GM19397 (cell line): ENCODE data around the gene ST6GAL2.

Experiments
- ATAC-seq: cut with Tn5 transposase; IDR thresholded peaks from one replicate; pipeline ENCODE4 v1.9.1; 2021; ENCODE audit warnings: mild to moderate bottlenecking, moderate library complexity; ENCODE audit not compliant: unreplicated experiment

The ST6GAL2 gene, protein sequence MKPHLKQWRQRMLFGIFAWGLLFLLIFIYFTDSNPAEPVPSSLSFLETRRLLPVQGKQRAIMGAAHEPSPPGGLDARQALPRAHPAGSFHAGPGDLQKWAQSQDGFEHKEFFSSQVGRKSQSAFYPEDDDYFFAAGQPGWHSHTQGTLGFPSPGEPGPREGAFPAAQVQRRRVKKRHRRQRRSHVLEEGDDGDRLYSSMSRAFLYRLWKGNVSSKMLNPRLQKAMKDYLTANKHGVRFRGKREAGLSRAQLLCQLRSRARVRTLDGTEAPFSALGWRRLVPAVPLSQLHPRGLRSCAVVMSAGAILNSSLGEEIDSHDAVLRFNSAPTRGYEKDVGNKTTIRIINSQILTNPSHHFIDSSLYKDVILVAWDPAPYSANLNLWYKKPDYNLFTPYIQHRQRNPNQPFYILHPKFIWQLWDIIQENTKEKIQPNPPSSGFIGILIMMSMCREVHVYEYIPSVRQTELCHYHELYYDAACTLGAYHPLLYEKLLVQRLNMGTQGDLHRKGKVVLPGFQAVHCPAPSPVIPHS

DNA sequence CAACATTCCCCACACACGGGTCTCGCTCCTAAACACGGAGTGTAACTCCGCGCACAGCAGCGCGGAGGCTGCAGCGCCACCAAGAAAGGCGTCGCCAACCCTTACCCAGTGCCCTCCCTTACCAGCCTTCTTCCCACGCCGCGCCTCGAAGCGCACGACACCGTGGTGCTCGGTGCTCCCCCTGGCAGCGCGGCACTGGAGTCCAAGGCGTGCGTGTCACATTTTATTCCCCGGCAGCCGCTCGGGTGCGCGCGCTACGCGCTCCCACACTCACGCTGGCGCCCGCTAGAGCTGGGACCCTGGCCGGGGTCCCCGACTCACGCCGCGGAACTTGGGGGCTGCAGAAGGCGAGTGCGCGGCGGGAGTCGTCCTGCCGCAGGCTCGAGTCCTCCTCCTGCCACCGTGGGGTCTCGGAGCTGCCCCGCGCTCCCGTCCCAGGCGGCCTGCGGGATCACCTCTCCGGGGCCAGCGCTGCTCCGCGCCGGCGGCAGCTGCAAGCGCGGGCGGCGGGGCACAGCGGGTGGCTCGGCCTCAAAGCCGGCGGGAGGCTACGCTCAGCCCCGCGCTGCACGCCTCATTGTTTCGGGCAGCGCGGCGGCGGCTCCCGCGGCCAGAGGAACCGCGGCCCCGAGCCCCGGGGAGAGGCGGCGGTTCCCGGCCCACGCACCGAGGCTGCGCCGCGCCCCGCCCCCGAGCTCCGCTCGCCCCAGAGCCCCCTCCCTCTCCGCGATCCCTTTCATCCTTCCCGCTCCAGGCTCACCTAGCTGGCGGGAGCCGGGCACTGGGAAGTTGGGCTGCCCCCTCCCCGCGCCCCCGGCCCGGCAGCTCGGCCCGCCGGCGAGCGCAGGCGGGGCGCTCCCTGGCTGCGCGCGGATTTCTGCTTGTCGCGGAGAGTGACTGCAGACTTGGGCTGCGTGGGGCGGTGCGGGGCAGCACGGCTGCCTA lies at the start of gene ST6GAL2:
Gene ST6GAL2, minus strand, starts transcription at position 197 of the 945 bp plus-strand sequence. CDS start 42,190 bp downstream, outside the sequence.
- ATAC-seq, result no peak

DNA sequence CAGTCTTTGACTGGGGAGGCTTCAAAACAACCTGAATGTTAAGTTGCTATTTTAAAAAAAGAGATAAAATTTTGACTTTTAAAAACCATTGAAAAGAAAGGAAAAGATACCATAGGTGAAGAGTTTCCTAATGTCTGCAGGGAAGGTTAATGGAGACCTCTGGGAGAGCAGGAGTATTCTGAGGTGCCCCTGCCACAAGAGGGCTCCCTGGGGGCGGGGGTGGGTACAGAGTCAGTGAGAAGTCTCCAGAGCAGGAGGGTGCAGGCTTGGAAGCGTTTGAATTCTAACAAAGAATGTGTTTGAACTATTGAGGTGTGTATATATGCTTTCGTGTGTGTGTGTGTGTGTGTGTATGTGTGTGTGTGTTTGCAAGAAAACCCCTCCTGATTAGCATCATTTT lies 46.7 kb upstream of the ST6GAL2 start:
- ATAC-seq, result no peak

DNA sequence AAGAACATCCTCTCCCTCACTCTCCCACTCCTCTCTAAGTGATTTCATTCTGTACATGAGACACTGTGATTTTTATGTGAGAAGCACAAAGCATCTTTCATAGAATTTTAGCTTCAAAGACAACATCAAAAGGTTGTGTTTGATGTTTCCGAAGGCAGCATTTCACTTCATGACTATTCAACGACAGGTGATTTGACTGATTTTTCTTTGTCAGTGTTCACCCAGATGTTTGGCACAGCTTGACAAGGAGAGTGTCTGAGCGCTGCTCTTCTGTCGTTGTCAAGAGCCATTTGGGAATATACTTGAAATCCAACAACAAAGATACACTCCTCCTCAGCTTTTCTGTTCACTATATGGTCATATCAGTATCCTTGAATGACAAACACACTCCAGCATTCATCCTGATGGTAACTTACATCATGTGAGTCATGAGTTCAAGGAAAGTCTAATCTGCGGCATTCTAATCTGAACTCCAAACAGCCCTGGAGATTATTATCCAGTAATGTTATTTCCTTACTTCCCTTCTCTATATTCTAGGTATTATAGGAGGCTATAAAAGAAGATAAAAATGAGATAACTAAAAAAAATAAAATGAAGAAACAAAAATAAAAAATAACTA lies 45.9 kb upstream of the ST6GAL2 start:
- ATAC-seq, result no peak

DNA sequence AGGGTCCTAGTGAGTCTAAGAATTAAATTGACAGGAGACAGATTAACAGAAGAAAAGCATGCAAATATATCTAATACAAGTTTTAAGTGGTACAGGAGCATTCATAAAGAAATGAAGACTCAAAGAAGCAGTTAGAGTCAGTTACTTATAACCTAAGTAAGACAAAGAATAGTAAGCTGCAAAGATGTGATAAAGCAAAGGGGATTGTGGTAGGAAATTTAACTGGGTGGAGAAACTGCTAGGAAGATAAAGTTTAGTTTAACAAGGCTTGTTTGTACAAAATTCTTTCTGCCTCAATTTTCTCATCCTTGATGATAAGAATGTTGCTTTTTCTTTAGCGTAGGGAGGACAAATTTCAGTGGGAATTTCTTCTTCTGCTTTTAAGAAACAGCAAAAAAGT lies 35.5 kb upstream of the ST6GAL2 start:
- ATAC-seq, result no peak

DNA sequence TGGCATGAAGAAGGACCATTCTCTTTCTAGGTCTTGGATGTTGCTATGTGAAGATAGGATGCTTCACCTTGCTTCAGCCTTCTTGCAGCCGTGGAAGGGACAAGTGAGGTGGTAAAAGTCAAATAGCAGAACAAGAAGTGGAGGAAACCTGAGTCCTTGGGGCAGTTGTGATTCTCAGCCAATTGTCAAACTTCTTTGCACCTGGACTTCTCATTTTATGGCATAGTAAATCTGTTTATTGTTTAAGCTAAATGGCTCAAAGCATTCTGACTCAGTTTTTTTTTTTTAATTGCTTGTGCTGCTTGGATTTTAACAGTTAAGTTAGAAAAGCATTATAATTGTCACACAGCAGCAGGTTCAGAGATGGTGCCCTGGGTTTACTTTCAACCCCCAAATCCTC lies 33.0 kb upstream of the ST6GAL2 start:
- ATAC-seq, result no peak

DNA sequence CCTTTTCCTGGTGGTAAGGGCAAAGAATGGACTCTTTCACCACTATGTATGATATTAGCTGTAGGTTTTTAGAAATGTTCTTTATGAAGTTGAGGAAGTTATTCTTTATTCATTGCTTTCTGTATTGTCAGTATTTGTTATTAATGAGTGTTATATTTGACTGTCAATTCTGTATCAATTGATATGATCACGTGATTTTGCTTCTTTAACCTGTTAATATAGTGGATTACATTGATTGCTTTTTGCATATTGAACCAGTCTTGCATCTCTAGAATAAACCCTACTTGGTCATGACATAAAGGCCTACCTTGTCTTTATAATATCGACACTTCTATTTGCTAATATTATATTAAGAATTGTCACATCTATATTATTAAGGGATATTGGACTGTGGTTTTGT lies 18.3 kb upstream of the ST6GAL2 start:
- no peak for ATAC-seq

DNA sequence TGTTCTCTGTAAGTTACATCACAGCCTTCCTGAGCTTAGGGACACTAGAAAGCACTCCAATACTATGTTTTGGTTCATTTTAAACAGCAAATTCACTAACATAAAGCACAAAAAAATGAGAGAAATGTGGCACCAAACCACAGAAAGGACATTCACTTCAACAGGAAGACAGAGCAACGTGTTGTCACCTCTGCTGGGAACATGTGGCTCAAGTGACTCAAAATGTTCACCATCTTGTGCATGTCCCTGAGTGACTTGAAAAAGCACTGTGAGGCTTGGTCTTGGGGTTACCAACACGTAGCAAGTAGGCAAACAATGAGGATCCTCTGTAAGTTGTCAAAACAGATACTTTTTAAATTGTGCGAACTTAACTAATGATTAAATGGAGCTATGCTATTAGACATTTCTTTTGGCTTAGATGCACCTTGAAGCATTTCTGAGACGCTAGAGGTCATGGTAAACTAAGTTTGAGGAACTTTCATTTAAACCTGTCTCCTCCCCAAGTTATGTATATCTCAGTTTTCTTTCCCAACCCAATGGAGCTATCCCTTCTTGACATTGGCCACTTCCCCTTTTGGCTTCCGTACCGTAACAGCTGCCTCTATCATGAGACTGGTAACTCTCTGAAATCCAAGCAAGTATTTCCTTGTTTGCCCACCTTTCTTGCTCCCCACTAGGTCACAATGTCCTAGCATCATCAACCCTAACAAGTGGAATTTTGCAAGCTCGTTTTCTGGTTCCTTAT lies 14.0 kb upstream of the ST6GAL2 start:
- ATAC-seq, result no peak

DNA sequence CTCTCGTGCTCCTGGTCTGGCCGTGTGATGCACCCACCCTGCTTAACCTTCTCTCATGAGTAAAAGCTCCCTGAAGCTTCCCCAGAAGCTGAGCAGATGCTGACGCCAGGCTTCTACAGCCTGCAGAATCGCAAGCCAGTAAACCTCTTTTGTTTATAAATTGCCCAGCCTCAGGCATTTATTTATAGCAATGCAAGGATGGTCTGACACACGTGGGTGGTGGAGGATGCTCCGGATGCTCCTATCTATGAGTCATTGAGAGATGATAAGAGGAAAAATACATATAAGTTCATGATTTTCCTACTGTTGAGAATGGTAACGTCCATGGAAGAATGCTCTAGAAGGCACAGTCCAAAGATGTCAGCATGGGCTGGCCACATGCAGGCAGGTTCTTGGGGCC lies 8.6 kb upstream of the ST6GAL2 start:
- no peak for ATAC-seq

DNA sequence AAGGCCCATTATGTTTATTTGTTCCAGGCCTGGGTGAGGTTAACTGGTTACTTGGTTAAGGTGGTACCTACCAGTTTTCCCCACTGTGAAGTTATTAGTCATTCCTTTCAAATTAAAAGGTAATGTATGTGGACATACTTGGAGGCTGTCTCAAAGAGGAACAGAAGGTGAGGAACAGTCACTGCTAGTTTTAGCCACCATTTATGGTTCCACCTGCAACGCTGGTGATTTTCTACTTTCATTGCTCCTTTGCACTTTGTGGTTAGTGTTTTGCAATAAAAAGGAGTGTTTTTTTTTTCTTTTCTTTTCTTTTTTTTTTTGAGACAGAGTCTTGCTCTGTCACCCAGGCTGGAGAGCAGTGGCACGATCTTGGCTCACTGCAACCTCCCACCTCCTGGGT lies 6.1 kb upstream of the ST6GAL2 start:
- ATAC-seq, result no peak

DNA sequence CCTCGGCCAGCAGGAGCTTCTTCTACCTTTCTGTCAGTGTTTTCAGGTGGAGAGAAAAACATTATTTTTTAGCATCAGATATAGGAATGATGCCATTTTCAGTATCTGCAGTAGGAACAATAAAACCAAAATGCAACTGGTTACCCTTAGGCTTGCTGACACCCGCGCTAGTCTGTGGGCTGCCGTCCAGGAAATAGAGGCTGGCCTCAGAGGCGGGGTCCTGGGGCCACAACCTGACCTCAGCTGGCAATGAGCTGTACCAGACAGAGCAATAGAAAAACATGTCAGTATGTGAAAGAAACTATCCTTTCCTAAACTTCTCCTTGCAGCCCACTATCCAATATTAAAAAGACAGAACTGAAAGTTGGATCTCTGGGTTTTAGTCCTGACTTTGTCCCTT lies 4.6 kb upstream of the ST6GAL2 start:
- no peak for ATAC-seq

DNA sequence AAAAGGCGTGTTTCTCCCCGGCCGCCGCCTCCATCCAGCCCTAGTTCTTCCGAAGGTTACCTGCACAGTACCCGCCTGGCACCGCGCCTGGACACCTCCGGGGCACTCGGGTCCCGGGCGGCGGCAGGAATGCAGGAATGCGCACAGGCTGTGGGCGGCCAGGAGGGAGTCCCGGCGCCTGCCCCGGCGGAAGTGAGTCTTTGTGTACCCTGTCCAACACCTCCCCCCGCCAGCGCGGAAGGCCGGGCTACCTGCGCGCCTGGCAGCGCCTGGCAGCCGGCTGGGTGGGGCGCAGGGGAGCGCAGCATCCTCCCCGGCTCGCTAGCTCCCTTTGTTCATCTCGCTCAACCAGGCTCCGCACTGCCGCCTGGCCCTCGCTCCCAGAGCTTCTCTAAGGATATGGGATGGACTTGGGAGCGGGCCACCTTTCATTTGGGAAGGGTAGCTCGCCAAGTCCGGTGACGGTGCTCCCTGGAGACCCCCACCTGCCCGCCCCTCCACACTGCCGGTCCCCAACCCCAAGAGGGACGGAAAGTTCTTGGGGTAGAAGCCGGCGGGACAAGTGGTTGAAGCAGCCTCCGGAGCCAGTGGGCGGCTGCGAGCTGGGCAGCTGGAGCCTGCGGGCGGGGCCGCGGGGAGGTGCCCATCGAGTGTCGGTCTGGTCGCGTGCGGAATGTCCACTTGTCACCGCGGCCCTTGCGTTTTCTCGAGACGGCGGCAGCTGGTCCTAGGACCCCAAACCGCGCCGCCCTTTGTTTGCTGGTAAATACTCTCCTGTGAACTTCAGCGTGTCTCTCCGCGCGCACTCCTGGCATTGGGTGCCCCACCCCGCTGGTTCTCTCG lies 1.2 kb upstream of the ST6GAL2 start:
- ATAC-seq, result no peak

DNA sequence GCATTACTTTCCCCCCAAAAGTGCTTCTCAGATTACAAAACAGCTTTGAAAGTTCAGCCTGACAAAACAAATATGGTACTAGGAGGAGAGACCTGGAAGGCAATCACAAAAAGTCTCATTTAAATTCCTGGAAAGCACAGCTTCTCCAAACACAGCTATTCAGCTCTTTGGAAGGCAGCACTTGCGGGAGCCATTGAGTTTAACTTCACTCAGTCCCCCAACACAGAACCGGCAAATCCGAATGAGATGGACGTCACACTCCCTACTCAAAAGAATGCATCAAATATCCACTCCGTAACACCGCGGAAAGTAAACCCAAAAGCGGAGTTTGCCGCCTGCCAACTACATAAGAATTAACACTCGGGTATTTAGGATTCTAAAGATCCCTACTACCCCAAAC lies 638 bp downstream of the ST6GAL2 start:
- ATAC-seq, result no peak

DNA sequence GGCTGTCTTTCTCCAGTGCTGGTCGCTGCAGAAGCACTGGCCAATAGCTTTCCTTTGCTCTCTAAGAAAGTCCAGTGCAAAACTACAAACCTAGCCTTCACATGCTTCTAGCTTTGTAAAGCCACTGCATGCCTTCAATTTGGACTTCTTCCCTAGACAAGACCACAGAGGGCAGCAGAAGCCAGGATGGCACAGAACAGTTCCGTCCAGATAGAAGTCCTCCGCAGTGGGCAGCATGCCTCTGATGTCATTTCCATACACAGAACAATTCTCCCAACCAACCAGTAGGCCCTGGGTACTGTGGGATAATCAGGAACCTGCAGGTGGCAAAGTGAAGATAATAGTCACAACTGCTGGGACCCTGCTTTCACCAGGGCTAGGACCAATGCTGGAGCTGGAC lies 3.3 kb downstream of the ST6GAL2 start:
- ATAC-seq, result no peak

DNA sequence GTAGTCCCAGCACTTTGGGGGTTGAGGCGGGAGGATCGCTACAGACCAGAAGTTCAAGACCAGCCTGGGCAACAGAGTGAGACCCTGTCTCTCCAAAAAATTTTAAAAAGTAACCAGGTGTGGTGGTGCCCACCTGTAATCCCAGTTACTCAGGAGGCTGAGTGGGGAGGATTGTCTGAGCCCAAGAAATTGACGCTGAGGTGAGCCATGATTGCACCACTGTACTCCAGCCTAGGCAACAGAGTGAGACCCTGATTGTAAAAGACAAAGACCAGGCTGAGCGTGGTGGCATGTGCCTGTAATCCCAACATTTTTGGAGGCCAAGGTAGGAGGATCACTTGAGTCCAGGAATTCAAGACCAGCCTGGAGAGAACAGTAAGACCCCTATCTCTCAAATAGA lies 7.8 kb downstream of the ST6GAL2 start:
- no peak for ATAC-seq

DNA sequence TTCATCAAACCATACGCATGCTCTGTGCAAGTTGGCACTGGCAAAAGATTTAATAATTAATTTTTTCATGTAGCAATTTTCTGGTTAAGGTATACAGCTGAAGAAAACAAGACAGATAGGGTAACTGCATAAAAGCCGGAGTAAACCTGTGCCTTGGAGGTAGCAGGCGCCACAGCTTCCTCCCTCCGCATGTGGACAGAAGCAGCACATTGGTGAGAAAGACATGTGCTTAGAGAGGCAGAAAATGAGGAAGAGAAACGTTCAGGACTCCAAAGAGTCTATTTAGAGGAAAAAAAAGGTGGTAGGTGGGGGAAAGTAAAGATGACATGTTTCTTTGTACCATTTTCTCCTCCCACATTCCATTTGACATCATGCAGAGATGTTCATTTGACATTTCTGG lies 9.3 kb downstream of the ST6GAL2 start:
- ATAC-seq, result no peak

DNA sequence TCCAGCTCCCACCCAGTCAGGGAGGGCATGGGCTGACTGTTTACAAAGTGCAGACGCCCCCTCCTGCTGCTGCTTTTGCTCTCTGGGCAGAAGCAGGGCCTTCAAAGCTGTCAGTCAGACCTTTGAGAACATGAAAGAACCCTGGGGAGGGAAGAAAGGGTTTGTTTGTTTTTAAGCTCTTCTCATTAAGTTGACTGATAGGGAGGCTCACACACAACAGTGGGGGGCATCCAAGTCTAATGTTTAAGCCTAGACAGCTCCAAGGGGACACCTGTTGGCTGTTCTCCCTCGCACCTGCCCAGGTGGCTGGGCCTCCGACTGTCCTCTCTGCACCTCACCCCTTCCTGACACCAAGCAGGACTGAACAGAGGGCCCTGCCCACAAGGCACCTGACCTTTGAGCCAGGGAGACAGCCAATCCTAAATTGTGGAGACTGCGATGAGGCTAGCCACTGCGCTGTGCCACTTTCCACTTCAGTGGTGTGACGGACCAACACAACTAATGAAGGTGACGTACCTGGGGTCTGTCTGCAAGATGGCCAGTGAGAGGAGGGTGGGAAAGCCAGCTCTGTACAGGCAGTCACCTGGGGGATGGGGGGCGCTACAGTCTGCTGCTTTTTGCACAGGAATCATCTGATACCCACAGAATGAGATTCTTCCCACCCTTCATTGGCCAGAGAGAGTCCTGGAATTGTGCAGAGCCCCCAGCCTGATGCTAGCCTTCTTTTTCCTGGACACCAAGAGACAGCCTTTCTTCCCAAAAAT lies 16.3 kb downstream of the ST6GAL2 start:
- no peak for ATAC-seq

DNA sequence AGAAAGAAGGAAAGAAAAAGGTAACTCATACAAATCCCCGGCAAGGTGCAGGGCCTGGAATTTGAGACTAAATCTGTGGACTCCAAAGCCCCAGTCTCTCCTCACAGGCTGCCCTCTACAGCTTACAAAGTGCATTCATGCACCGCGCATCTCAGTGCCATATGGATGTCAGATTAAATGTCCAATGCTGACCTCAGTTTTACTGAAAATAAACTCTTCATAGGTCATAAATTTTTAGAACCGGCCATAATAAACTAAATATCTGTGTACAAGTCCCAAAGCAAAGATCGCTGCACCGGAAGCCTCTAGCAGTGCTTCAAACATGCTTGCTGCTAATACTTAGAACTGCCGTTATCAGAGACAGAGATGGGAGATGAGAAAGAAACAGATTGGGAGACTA lies 17.7 kb downstream of the ST6GAL2 start:
- no peak for ATAC-seq

DNA sequence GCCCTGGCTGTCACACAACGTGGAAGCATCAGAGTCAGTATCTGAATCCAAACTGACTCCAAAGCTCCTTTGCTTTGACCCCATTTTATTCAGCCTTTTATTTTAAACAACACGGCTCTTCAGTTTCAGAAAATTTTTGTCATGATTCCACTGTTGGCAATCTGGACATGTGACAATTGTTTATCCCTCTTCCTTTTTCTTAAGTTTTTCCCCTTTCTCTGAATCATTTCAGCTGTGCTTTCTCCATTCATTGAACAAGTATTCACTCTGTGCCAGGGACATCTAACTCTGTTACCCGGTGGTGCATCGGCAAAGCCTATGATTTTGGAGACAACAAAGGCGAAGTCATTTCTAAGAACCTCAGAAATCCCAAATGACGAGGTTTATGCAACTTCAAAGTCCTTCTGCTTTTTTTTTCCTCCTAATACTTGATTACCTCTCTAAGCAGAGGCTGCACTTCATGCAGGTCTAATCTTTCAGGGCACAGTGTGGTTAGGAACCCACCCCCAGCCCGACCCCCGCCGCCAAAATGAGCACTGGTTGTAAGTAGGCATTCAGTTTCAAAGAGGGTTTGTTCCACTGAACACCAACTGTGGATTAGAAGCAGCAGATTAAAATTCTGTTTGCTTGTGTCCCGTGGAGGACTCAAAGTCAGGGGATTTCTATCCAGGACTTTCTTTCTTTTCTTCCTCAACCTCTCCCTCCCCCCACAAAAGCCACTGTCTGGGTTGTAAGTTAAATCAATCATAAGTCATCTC lies 18.6 kb downstream of the ST6GAL2 start:
- ATAC-seq, result no peak
